ENCODE data around the gene KDM4F. TPM values are rescaled to one million over a fixed set of nuclear protein-coding genes. Genes with fewer than 3 reads are reported as not detected.

The KDM4F gene
- total and polyA plus RNA-seq, 4 donors, result not detected

DNA sequence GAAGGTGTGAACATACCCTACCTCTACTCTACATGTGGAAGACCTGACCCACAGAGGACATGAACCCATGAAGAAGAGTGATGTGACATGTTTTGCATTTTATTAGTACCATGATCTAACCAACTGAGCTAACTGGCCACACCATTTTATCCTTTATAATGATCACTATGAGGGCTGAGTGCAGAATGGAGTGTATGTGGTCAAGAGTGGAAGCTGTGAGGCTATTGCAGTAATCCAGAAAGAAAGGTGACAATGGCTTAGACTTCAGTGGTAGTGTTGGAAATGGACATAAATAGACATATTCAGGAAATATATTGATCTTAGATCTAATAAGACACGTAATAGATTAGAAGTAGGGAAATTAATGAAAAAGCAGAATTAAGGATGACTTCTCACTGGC, 21.2 kb downstream of the KDM4F start:
- no peak overlapping the region for H3K9ac ChIP-seq (ENCODE audit: low read depth in 1 of 2, low read length in 2 of 2)
- no peak for DNase-seq (ENCODE audit: low spot score)
- WGBS, result 94% methylated on average over 1 of the region's 1 CpG
- H3K9me3 ChIP-seq (ENCODE audit: control insufficient read depth in 4 of 4, low read length in 3 of 4), result no peaks in the 10 kb centered on the region
- H3K4me1 ChIP-seq (ENCODE audit: control insufficient read depth in 4 of 4, insufficient read depth in 4 of 4, low read length in 3 of 4), result peaks cover 0 to 18% (median 13%) of the 10 kb centered on the region in 4 donors
- no peak overlapping the region for H3K4me3 ChIP-seq (ENCODE audit: low read depth in 1 of 3, low read length in 3 of 3)
- no peak for TF ChIP-seq SP1 (IDR thresholded peaks at IDR 0.05)
- TF ChIP-seq TAF1 (conservative IDR thresholded peaks at IDR 0.05), result no peak
- TF ChIP-seq GABPA (IDR thresholded peaks at IDR 0.05 in 1 of 2, conservative IDR thresholded peaks at IDR 0.05 in 1 of 2), result no peak
- H3K27me3 ChIP-seq (ENCODE audit: control insufficient read depth in 4 of 4, insufficient read depth in 4 of 4, low read length in 3 of 4), result no peaks in the 10 kb centered on the region
- no peaks in the 10 kb centered on the region for H3K36me3 ChIP-seq (ENCODE audit: control insufficient read depth in 4 of 4, insufficient read depth in 3 of 4, low read depth in 1 of 4, low read length in 3 of 4)
- H3K27ac ChIP-seq (ENCODE audit: low read depth in 1 of 2, low read length in 2 of 2), result no peak overlapping the region

DNA sequence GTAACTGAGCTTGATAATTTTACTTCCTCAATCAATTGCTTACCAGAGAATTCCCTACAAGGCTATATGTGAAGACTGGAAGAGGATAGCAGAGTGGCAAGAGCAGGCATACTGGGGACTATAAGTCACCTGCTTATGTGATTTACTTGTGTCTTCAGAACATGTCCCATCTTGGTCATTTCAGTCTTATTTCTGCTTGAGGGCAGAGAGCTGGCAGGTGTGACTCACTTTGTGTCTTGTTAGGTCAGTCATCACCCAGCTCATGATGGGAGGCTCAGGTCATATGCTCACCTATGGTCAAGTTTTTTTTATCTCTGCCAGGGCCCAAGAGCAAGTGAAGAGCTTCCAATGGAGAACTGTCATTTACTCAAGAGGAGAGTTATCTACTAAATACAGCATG, 23.7 kb downstream of the KDM4F start:
- no peak for DNase-seq (ENCODE audit: low spot score)
- no peaks in the 10 kb centered on the region for H3K9me3 ChIP-seq (ENCODE audit: control insufficient read depth in 4 of 4, low read length in 3 of 4)
- peaks cover 0 to 12% (median 10%) of the 10 kb centered on the region in 4 donors for H3K4me1 ChIP-seq (ENCODE audit: control insufficient read depth in 4 of 4, insufficient read depth in 4 of 4, low read length in 3 of 4)
- H3K27me3 ChIP-seq (ENCODE audit: control insufficient read depth in 4 of 4, insufficient read depth in 4 of 4, low read length in 3 of 4), result no peaks in the 10 kb centered on the region
- no peaks in the 10 kb centered on the region for H3K36me3 ChIP-seq (ENCODE audit: control insufficient read depth in 4 of 4, insufficient read depth in 3 of 4, low read depth in 1 of 4, low read length in 3 of 4)
- TF ChIP-seq, protein P1, sequence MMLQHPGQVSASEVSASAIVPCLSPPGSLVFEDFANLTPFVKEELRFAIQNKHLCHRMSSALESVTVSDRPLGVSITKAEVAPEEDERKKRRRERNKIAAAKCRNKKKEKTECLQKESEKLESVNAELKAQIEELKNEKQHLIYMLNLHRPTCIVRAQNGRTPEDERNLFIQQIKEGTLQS (IDR thresholded peaks at IDR 0.05), result no peak
- no peak for TF ChIP-seq TAF1 (conservative IDR thresholded peaks at IDR 0.05)
- no peak for TF ChIP-seq HNF4G (IDR thresholded peaks at IDR 0.05)
- TF ChIP-seq FOXA1 (IDR thresholded peaks at IDR 0.05), result no peak
- TF ChIP-seq HNF4A (conservative IDR thresholded peaks at IDR 0.05), result no peak
- TF ChIP-seq, protein P2, sequence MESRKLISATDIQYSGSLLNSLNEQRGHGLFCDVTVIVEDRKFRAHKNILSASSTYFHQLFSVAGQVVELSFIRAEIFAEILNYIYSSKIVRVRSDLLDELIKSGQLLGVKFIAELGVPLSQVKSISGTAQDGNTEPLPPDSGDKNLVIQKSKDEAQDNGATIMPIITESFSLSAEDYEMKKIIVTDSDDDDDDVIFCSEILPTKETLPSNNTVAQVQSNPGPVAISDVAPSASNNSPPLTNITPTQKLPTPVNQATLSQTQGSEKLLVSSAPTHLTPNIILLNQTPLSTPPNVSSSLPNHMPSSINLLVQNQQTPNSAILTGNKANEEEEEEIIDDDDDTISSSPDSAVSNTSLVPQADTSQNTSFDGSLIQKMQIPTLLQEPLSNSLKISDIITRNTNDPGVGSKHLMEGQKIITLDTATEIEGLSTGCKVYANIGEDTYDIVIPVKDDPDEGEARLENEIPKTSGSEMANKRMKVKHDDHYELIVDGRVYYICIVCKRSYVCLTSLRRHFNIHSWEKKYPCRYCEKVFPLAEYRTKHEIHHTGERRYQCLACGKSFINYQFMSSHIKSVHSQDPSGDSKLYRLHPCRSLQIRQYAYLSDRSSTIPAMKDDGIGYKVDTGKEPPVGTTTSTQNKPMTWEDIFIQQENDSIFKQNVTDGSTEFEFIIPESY (IDR thresholded peaks at IDR 0.05), result no peak
- no peak for TF ChIP-seq FOXA2 (IDR thresholded peaks at IDR 0.05)
- TF ChIP-seq RAD21 (IDR thresholded peaks at IDR 0.05), result no peak
- no peak for TF ChIP-seq RXRA (IDR thresholded peaks at IDR 0.05)
- TF ChIP-seq, protein P3, sequence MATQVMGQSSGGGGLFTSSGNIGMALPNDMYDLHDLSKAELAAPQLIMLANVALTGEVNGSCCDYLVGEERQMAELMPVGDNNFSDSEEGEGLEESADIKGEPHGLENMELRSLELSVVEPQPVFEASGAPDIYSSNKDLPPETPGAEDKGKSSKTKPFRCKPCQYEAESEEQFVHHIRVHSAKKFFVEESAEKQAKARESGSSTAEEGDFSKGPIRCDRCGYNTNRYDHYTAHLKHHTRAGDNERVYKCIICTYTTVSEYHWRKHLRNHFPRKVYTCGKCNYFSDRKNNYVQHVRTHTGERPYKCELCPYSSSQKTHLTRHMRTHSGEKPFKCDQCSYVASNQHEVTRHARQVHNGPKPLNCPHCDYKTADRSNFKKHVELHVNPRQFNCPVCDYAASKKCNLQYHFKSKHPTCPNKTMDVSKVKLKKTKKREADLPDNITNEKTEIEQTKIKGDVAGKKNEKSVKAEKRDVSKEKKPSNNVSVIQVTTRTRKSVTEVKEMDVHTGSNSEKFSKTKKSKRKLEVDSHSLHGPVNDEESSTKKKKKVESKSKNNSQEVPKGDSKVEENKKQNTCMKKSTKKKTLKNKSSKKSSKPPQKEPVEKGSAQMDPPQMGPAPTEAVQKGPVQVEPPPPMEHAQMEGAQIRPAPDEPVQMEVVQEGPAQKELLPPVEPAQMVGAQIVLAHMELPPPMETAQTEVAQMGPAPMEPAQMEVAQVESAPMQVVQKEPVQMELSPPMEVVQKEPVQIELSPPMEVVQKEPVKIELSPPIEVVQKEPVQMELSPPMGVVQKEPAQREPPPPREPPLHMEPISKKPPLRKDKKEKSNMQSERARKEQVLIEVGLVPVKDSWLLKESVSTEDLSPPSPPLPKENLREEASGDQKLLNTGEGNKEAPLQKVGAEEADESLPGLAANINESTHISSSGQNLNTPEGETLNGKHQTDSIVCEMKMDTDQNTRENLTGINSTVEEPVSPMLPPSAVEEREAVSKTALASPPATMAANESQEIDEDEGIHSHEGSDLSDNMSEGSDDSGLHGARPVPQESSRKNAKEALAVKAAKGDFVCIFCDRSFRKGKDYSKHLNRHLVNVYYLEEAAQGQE (IDR thresholded peaks at IDR 0.05), result no peak
- TF ChIP-seq EGR1 (IDR thresholded peaks at IDR 0.05; ENCODE audit: low read depth in 2 of 2), result no peak
- no peak for TF ChIP-seq NR2F2 (IDR thresholded peaks at IDR 0.05)
- TF ChIP-seq, protein P4, sequence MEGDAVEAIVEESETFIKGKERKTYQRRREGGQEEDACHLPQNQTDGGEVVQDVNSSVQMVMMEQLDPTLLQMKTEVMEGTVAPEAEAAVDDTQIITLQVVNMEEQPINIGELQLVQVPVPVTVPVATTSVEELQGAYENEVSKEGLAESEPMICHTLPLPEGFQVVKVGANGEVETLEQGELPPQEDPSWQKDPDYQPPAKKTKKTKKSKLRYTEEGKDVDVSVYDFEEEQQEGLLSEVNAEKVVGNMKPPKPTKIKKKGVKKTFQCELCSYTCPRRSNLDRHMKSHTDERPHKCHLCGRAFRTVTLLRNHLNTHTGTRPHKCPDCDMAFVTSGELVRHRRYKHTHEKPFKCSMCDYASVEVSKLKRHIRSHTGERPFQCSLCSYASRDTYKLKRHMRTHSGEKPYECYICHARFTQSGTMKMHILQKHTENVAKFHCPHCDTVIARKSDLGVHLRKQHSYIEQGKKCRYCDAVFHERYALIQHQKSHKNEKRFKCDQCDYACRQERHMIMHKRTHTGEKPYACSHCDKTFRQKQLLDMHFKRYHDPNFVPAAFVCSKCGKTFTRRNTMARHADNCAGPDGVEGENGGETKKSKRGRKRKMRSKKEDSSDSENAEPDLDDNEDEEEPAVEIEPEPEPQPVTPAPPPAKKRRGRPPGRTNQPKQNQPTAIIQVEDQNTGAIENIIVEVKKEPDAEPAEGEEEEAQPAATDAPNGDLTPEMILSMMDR (IDR thresholded peaks at IDR 0.05; ENCODE audit: low read depth, low read length, missing input control), result no peak
- TF ChIP-seq YY1 (IDR thresholded peaks at IDR 0.05), result no peak
- no peak for TF ChIP-seq SP1 (IDR thresholded peaks at IDR 0.05)
- no peak overlapping the region for H3K4me3 ChIP-seq (ENCODE audit: low read depth in 1 of 3, low read length in 3 of 3)
- H3K9ac ChIP-seq (ENCODE audit: low read depth in 1 of 2, low read length in 2 of 2), result no peak overlapping the region
- H3K27ac ChIP-seq (ENCODE audit: low read depth in 1 of 2, low read length in 2 of 2), result no peak overlapping the region
